H1 (cell line): ENCODE results near the gene SOX6.

Source experiments
- BCL11A ChIP-seq, 2 experiments: IDR thresholded peaks; one replicate each; pipeline ENCODE4 v1.6.1; 2011; ENCODE audit warnings: low read depth in 2 of 2, low read length in 2 of 2, mild to moderate bottlenecking in 2 of 2
- CHD7 ChIP-seq: fragments of 300-600 bp; sonication (generic); IDR thresholded peaks from 2 replicates; pipeline ENCODE4 v1.7.1; 2012; ENCODE audit warnings: low read length, moderate library complexity, mild to moderate bottlenecking, inconsistent platforms; ENCODE audit not compliant: insufficient replicate concordance
- CTCF ChIP-seq, 3 experiments: IDR thresholded peaks; 1 replicate in 2 of 3; 2 replicates in 1 of 3; pipeline versions ENCODE4 v1.5.1 to v1.6.1; 2011; ENCODE audit warnings: low read length in 3 of 3, mild to moderate bottlenecking in 3 of 3, inconsistent platforms in 2 of 3, low read depth in 1 of 3, moderate library complexity in 1 of 3; ENCODE audit not compliant: insufficient read depth in 1 of 3; ENCODE audit errors: control extremely low read depth in 1 of 3
- EZH2 ChIP-seq: fragments of 200-600 bp; sonication (generic); IDR thresholded peaks from 2 replicates; pipeline ENCODE4 v1.7.1; 2012; ENCODE audit warnings: low read depth, mild to moderate bottlenecking, moderate library complexity, low read length, inconsistent platforms; ENCODE audit not compliant: severe bottlenecking
- MAFK ChIP-seq: IDR thresholded peaks from 2 replicates; pipeline ENCODE4 v1.6.1; 2012; ENCODE audit warnings: low read depth, mild to moderate bottlenecking, improper control_type of control experiment, low read length

- TF ChIP-seq CHD7, result no peak
- no peak for TF ChIP-seq EZH2
- TF ChIP-seq CTCF (IDR thresholded peaks at IDR 0.05; ENCODE audit: control extremely low read depth in 1 of 3, insufficient read depth in 1 of 3, low read depth in 1 of 3, low read length in 3 of 3), result no peak
- TF ChIP-seq MAFK, result no peak
- no peak for TF ChIP-seq BCL11A (IDR thresholded peaks at IDR 0.05; ENCODE audit: low read depth in 2 of 2, low read length in 2 of 2)
These were observed 144.9 kb downstream of the SOX6 start for GRCh38 chr11:16211407-16211806.
